Activated CD4-positive, alpha-beta T cell treated with anti-CD3 and anti-CD28 coated beads for 48 hours (primary cell): ENCODE data around the gene APPL1.
"Not testable (repeated sequence)": the region's sequence is repeated elsewhere in the genome, so short reads cannot be mapped to it uniquely, and the experiment has no call there.

Experiments used
- DNase-seq: peaks from one replicate; pipeline ENCODE4 v3.0.0-alpha.2; 2020

APPL1 gene

GRCh38 chr3:57275393-57275792 lies 47.9 kb downstream of the APPL1 start:
- DNase-seq, result no peak

GRCh38 chr3:57278237-57278636 lies 50.7 kb downstream of the APPL1 start:
- no peak for DNase-seq

GRCh38 chr3:57279685-57280084 lies 52.2 kb downstream of the APPL1 start:
- DNase-seq, result no peak

- no peak for DNase-seq
These were observed 54.2 kb downstream of the APPL1 start for GRCh38 chr3:57281715-57282114.

- no peak for DNase-seq
These were observed 55.8 kb downstream of the APPL1 start for GRCh38 chr3:57283334-57283733.

- DNase-seq, result no peak
These were observed 59.7 kb downstream of the APPL1 start for GRCh38 chr3:57287205-57287604.

GRCh38 chr3:57288403-57288802 lies 60.9 kb downstream of the APPL1 start:
- no peak for DNase-seq

GRCh38 chr3:57292159-57292896 lies 64.8 kb downstream of the APPL1 start, which contains the start of gene ASB14:
ASB14 (minus strand) TSS chr3:57292685; CDS start chr3:57292033, 652 bp downstream.
- no peak for DNase-seq

- no peak for DNase-seq
These were observed 65.5 kb downstream of the APPL1 start for GRCh38 chr3:57292897-57293526.

GRCh38 chr3:57298041-57298440 lies 70.5 kb downstream of the APPL1 start:
- peak; percentile 27 for DNase-seq

GRCh38 chr3:57303520-57303919 lies 76.0 kb downstream of the APPL1 start:
- not testable (repeated sequence) for DNase-seq

- DNase-seq, result no peak
These were observed 82.3 kb downstream of the APPL1 start for GRCh38 chr3:57309769-57310360.

GRCh38 chr3:57314204-57314603 lies 86.7 kb downstream of the APPL1 start:
- no peak for DNase-seq
